AG04449 (cell line): Measurements from ENCODE around the gene ATAD3B.
"Not testable (repeated sequence)": the region's sequence is repeated elsewhere in the genome, so short reads cannot be mapped to it uniquely, and the experiment has no call there.

Experiments
- CTCF ChIA-PET: fragments of 350-600 bp; formaldehyde crosslinking; extraction: SDS; loops from one replicate; lab custom pipeline; 2021; ENCODE audit warnings: antibody characterized with exemption; lab: Yijun Ruan, JAX
- POLR2A ChIA-PET: fragments of 400-600, 350-600 bp; formaldehyde crosslinking; extraction: SDS; loops from one replicate; lab custom pipeline; 2020; ENCODE audit warnings: antibody characterized with exemption, inconsistent platforms; lab: Yijun Ruan, JAX
- DNase-seq: peaks from one replicate; pipeline ENCODE4 v3.0.0-alpha.2; 2010; ENCODE audit warnings: low read depth, low spot score
- H3K4me3 ChIP-seq: 2 replicates; pipeline ENCODE4 v1.5.1; 2011; ENCODE audit warnings: low read depth, mild to moderate bottlenecking, control low read depth, low read length
- TF ChIP-seq, protein P1 (sequence below): IDR thresholded peaks from one replicate; pipeline ENCODE4 v1.5.1; 2011; ENCODE audit warnings: mild to moderate bottlenecking, moderate library complexity, low read length, control low read depth, inconsistent platforms; ENCODE audit not compliant: insufficient read depth; ENCODE audit errors: missing control alignments

Gene ATAD3B

GRCh38 chr1:1516923-1517322 lies 45.4 kb downstream of the ATAD3B start:
- H3K4me3 ChIP-seq, CTCF ChIA-PET, DNase-seq, POLR2A ChIA-PET: not testable (repeated sequence)

DNA sequence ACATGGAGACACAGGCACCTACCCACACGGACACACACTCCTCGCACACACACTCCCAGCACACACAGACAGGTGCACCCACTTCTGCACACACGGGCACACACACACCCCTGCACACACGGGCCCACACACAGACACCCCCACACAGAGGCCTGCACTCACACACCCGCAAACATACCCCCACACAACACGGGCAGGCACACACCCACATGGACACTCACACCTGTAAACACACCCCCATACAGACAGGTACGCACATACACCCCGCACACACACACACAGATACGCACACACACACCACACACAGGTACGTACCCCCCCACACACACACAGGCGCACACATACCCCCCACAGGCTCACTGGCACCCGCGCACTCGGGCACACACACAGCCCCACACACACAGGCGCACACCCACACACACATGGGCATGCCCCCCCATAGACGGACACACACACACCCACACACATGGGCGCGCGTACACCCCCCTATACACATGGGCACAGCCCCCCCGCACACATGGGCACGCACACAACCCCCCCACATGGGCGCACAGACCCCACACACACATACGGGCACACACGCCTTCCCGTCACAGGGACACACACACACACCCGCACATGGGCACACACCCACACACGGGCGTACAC lies 46.5 kb downstream of the ATAD3B start:
- TF ChIP-seq, protein P1, sequence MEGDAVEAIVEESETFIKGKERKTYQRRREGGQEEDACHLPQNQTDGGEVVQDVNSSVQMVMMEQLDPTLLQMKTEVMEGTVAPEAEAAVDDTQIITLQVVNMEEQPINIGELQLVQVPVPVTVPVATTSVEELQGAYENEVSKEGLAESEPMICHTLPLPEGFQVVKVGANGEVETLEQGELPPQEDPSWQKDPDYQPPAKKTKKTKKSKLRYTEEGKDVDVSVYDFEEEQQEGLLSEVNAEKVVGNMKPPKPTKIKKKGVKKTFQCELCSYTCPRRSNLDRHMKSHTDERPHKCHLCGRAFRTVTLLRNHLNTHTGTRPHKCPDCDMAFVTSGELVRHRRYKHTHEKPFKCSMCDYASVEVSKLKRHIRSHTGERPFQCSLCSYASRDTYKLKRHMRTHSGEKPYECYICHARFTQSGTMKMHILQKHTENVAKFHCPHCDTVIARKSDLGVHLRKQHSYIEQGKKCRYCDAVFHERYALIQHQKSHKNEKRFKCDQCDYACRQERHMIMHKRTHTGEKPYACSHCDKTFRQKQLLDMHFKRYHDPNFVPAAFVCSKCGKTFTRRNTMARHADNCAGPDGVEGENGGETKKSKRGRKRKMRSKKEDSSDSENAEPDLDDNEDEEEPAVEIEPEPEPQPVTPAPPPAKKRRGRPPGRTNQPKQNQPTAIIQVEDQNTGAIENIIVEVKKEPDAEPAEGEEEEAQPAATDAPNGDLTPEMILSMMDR: no peak
- CTCF ChIA-PET: no interaction called here
- POLR2A ChIA-PET: no interaction called here
- DNase-seq: no peak
- no peak overlapping the region for H3K4me3 ChIP-seq

- CTCF ChIA-PET, DNase-seq, POLR2A ChIA-PET, H3K4me3 ChIP-seq: not testable (repeated sequence)
These were observed 47.0 kb downstream of the ATAD3B start for GRCh38 chr1:1518621-1519007.

- DNase-seq, POLR2A ChIA-PET, H3K4me3 ChIP-seq, CTCF ChIA-PET: not testable (repeated sequence)
These were observed 48.4 kb downstream of the ATAD3B start for GRCh38 chr1:1519805-1520505.

- CTCF ChIA-PET: no interaction called here
- H3K4me3 ChIP-seq: no peak overlapping the region
- TF ChIP-seq, protein P1: no peak
- POLR2A ChIA-PET: no interaction called here
- no peak for DNase-seq
These were observed 49.8 kb downstream of the ATAD3B start for GRCh38 chr1:1521331-1521730.

- POLR2A ChIA-PET, H3K4me3 ChIP-seq, DNase-seq, CTCF ChIA-PET: not testable (repeated sequence)
These were observed 51.0 kb downstream of the ATAD3B start for GRCh38 chr1:1522536-1522935.

GRCh38 chr1:1523226-1523625 lies 51.7 kb downstream of the ATAD3B start:
- DNase-seq, POLR2A ChIA-PET, CTCF ChIA-PET, H3K4me3 ChIP-seq: not testable (repeated sequence)

DNA sequence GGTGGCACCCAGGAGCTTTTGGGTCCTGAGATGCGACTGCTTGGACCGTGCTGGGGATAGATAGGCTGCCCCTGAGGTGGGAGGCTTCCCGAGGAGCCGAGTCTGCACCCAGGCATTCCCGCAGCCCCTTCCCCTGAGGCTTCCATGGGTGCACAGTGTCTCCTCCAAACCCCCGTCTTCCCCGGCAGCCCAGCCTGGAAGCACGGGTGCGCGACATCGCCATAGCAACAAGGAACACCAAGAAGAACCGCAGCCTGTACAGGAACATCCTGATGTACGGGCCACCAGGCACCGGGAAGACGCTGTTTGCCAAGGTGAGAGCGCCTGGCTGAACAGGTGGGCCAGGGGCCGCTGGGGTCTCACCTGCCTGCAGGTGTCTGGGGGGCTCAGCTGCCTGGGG lies 52.1 kb downstream of the ATAD3B start:
- CTCF ChIA-PET, DNase-seq, H3K4me3 ChIP-seq, POLR2A ChIA-PET: not testable (repeated sequence)

DNA sequence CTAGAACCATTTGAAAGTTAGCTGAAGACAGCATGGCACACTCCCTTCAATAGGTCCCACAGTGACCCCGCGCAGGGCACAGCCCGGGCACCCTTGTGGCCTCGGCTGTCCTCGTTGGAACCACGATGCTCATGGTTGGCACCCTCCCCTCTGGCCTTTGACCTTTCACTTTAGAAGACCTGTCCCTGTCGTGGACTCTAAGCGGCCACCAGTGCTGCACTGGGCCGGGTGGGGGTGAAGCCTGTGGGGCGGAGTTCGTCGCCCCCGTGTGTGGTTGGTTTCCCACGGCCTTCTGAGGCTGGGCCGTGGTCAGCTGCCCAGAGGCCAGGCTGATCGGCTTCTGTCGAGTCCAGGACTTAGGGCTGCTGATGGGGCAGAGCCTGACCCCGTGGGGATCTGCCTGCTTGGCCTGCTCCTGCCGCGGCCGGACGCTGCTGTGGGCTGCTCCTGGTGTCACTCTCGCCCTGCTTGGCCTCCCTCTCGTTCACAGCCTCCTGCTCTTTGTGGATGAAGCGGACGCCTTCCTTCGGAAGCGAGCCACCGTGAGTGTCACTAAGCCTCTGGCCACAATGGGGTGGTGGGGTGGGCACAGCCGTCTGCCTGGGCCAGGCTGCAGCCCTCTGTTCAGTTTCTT lies 53.3 kb downstream of the ATAD3B start:
- H3K4me3 ChIP-seq, CTCF ChIA-PET, DNase-seq, POLR2A ChIA-PET: not testable (repeated sequence)

DNA sequence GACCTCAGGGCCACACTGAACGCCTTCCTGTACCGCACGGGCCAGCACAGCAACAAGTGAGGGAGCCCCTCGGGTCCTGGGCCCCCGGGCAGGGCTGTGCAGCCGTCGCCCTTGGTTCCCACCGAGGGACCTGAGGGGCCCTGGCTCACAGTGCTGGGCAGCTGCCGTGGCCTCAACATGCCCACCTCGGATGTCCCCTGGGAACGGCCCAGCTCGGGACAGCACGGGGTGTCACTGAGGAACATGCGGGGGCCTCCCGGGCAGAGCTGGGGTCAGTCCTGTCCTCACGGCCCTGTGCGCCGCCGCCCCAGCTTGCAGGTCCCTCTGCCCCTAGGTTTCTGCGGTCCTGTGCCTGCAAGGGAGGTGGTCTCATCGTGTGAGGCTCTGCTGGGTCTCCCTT lies 54.9 kb downstream of the ATAD3B start:
- CTCF ChIA-PET, DNase-seq, POLR2A ChIA-PET, H3K4me3 ChIP-seq: not testable (repeated sequence)
